ENCODE data around the gene SLC6A18. TPM values are rescaled to one million over a fixed set of nuclear protein-coding genes. Genes with fewer than 3 reads are reported as not detected.
A peak's percentile ranks its signal among the peaks of the same experiment; 100 is the strongest.

SLC6A18 gene
- total and polyA plus RNA-seq, 2 donors (not counting 1 experiment from before 2014, with no cell fraction given) = not detected

GRCh38 chr5:1245905-1246576 is 20.9 kb downstream of the SLC6A18 start:
- no peak for TF ChIP-seq EZH2 (IDR thresholded peaks at IDR 0.05; ENCODE audit: low read length, missing control alignments)
- Histone ChIP-seq H3K4me3 (replicated peaks in 1 of 4; ENCODE audit: control extremely low read depth in 1 of 4, insufficient read depth in 1 of 4, low read depth in 3 of 4, low read length in 4 of 4) (no peak overlapping the region), H3K4me1 (ENCODE audit: control insufficient read depth, extremely low read depth, insufficient read depth, low read length) (no peaks in the 10 kb centered on the region), H4K20me1 (ENCODE audit: control insufficient read depth, extremely low read depth, insufficient read depth, low read length) (no peaks in the 10 kb centered on the region), H3K27ac (ENCODE audit: insufficient read depth, low read length) (no peak overlapping the region), H3K27me3 (ENCODE audit: control insufficient read depth, insufficient read depth, low read length) (no peaks in the 10 kb centered on the region), H3K4me2 (ENCODE audit: extremely low read depth, insufficient read depth, low read length) (no peak overlapping the region), H3K79me2 (ENCODE audit: control insufficient read depth, insufficient read depth, low read length) (no peaks in the 10 kb centered on the region), H3K36me3 (ENCODE audit: control insufficient read depth, insufficient read depth, low read length) (no peaks in the 10 kb centered on the region), H3K9ac (ENCODE audit: insufficient read depth, low read length) (no peak overlapping the region), H3K9me3 (ENCODE audit: control insufficient read depth, insufficient read depth, low read depth, low read length) (no peaks in the 10 kb centered on the region), H2AFZ (ENCODE audit: low read length) (no peak overlapping the region)
- DNase-seq (ENCODE audit: low read depth in 2 of 2) = no peak

DNA sequence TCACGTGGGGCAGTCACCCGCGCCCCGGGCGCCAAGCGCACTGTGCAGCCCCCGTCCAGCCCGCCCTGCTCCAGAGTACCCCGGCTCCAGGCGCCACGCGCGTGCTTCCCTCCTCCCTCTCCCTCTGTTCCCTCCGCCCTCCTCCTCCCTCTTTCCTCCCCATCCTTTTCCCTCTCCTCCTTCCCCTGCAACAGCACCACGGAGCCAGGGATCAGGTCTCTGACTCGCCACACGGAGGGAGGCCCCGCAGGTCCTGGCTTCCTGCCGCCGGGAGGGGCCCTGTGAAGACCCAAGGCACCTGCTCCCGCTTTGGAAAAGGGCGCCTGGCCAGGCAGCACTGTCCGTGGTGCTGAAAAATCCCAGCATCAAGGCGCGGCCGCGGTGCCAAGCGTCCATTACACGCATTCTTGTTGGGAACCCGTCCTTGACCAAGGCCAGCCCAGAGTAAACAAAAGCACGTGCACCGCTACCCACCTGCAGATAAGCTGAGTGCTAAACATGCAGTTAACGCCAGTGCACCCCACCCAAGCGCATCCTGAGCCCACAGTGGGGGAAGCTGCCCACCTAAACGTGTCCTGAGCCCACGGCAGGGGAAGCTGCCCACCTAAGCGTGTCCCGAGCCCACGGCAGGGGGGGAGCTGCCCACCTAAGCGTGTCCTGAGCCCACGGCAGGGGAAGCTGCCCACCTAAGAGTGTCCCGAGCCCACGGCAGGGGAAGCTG is 21.7 kb downstream of the SLC6A18 start:
- no peaks in the 10 kb centered on the region for H3K9me3 ChIP-seq (ENCODE audit: control insufficient read depth, insufficient read depth, low read depth, low read length)
- no peak overlapping the region for H3K4me2 ChIP-seq (ENCODE audit: extremely low read depth, insufficient read depth, low read length)
- no peak overlapping the region for H3K9ac ChIP-seq (ENCODE audit: insufficient read depth, low read length)
- H4K20me1 ChIP-seq (ENCODE audit: control insufficient read depth, extremely low read depth, insufficient read depth, low read length) = no peaks in the 10 kb centered on the region
- no peak overlapping the region for H2AFZ ChIP-seq (ENCODE audit: low read length)
- H3K27ac ChIP-seq (ENCODE audit: insufficient read depth, low read length) = no peak overlapping the region
- peak in 1 of 2 donors; percentile 18 for DNase-seq (ENCODE audit: low read depth in 2 of 2)
- no peaks in the 10 kb centered on the region for H3K79me2 ChIP-seq (ENCODE audit: control insufficient read depth, insufficient read depth, low read length)
- TF ChIP-seq EZH2 (IDR thresholded peaks at IDR 0.05; ENCODE audit: low read length, missing control alignments) (no peak), CTCF (conservative IDR thresholded peaks at IDR 0.05 in 1 of 2, IDR thresholded peaks at IDR 0.05 in 1 of 2; ENCODE audit: low read depth in 1 of 2, low read length in 2 of 2) (no peak)
- no peak overlapping the region for H3K4me3 ChIP-seq (replicated peaks in 1 of 4; ENCODE audit: control extremely low read depth in 1 of 4, insufficient read depth in 1 of 4, low read depth in 3 of 4, low read length in 4 of 4)
- H3K27me3 ChIP-seq (ENCODE audit: control insufficient read depth, insufficient read depth, low read length) = no peaks in the 10 kb centered on the region
- H3K4me1 ChIP-seq (ENCODE audit: control insufficient read depth, extremely low read depth, insufficient read depth, low read length) = no peaks in the 10 kb centered on the region
- H3K36me3 ChIP-seq (ENCODE audit: control insufficient read depth, insufficient read depth, low read length) = no peaks in the 10 kb centered on the region

DNA sequence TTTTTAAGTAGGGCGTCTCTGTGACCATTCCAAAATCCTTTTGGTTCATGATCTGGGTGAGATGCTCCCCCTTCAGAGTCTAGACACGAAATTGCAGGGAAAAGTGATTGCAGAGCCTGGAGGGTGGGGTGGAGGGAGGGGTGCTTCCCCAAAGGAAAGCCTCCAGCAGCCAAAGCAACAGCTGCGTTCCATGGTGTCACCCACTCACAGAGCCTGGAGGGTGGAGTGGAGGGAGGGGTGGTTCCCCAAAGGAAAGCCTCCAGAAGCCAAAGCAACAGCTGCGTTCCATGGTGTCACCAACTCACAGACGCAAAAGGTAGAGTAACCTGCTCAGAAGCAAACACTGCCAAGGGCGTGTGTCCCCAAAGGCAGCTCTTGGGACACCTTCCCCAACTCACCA is 22.6 kb downstream of the SLC6A18 start:
- H4K20me1 ChIP-seq (ENCODE audit: control insufficient read depth, extremely low read depth, insufficient read depth, low read length) = no peaks in the 10 kb centered on the region
- H3K9ac ChIP-seq (ENCODE audit: insufficient read depth, low read length) = no peak overlapping the region
- no peak overlapping the region for H3K4me3 ChIP-seq (replicated peaks in 1 of 4; ENCODE audit: control extremely low read depth in 1 of 4, insufficient read depth in 1 of 4, low read depth in 3 of 4, low read length in 4 of 4)
- no peak overlapping the region for H3K27ac ChIP-seq (ENCODE audit: insufficient read depth, low read length)
- no peaks in the 10 kb centered on the region for H3K9me3 ChIP-seq (ENCODE audit: control insufficient read depth, insufficient read depth, low read depth, low read length)
- H3K4me2 ChIP-seq (ENCODE audit: extremely low read depth, insufficient read depth, low read length) = no peak overlapping the region
- no peaks in the 10 kb centered on the region for H3K4me1 ChIP-seq (ENCODE audit: control insufficient read depth, extremely low read depth, insufficient read depth, low read length)
- no peak overlapping the region for H2AFZ ChIP-seq (ENCODE audit: low read length)
- no peaks in the 10 kb centered on the region for H3K36me3 ChIP-seq (ENCODE audit: control insufficient read depth, insufficient read depth, low read length)
- TF ChIP-seq EZH2 (IDR thresholded peaks at IDR 0.05; ENCODE audit: low read length, missing control alignments) (no peak), CTCF (conservative IDR thresholded peaks at IDR 0.05 in 1 of 2, IDR thresholded peaks at IDR 0.05 in 1 of 2; ENCODE audit: low read depth in 1 of 2, low read length in 2 of 2) (no peak)
- H3K79me2 ChIP-seq (ENCODE audit: control insufficient read depth, insufficient read depth, low read length) = no peaks in the 10 kb centered on the region
- no peaks in the 10 kb centered on the region for H3K27me3 ChIP-seq (ENCODE audit: control insufficient read depth, insufficient read depth, low read length)
- no peak for DNase-seq (ENCODE audit: low read depth in 2 of 2)

Measured in fibroblast of lung (primary cell).